HEK293 (cell line): ENCODE data around the gene OSBPL1A.
A peak's percentile ranks its signal among the peaks of the same experiment; 100 is the strongest.

Experiments
- CTCF ChIA-PET: fragments of 350-600 bp; formaldehyde crosslinking; extraction: SDS; loops from one replicate; lab custom pipeline; 2021; ENCODE audit warnings: antibody characterized with exemption; lab: Yijun Ruan, JAX
- POLR2A ChIA-PET: fragments of 300-600 bp; formaldehyde crosslinking; extraction: SDS; loops from one replicate; lab custom pipeline; 2020; ENCODE audit warnings: antibody characterized with exemption, inconsistent platforms; lab: Yijun Ruan, JAX
- H3K27ac ChIP-seq: fragments of 200-500 bp; sonication (Bioruptor generic); 2 replicates; pipeline ENCODE4 v1.5.1; 2014; ENCODE audit warnings: low read depth, low read length, control low read depth, inconsistent platforms; ENCODE audit errors: extremely low read depth
- H3K36me3 ChIP-seq, 2 experiments: fragments of 200-500 bp in 1 of 2; sonication (Bioruptor generic) in 1 of 2; 1 replicate in 1 of 2; 2 replicates in 1 of 2; pipeline ENCODE4 v1.5.1; 2014 to 2017; ENCODE audit warnings: inconsistent platforms in 2 of 2, low read length in 2 of 2; ENCODE audit not compliant: control insufficient read depth in 2 of 2, insufficient read depth in 1 of 2
- H3K4me1 ChIP-seq: fragments of 200-500 bp; sonication (Bioruptor generic); 2 replicates; pipeline ENCODE4 v1.5.1; 2014; ENCODE audit warnings: mild to moderate bottlenecking, low read length, inconsistent platforms; ENCODE audit not compliant: control insufficient read depth, insufficient read depth
- H3K4me3 ChIP-seq: 2 replicates; pipeline ENCODE4 v1.5.1; 2011; ENCODE audit warnings: low read depth, mild to moderate bottlenecking, control low read depth, low read length, moderate library complexity
- H3K9me3 ChIP-seq: fragments of 200-500 bp; sonication (Bioruptor generic); 2 replicates; pipeline ENCODE4 v1.5.1; 2014; ENCODE audit warnings: low read depth, low read length, inconsistent platforms; ENCODE audit not compliant: control insufficient read depth, insufficient read depth
- ATF2 ChIP-seq: fragments of 450-650 bp; formaldehyde crosslinking; IDR thresholded peaks from 2 replicates; pipeline ENCODE4 v1.5.1; 2016; ENCODE audit warnings: missing biosample characterization, missing genetic modification characterization, low read depth
- BCL11B ChIP-seq: fragments of 450-650 bp; formaldehyde crosslinking; IDR thresholded peaks from 2 replicates; pipeline ENCODE4 v1.5.1; 2016; ENCODE audit warnings: low read depth, missing biosample characterization, missing genetic modification characterization
- GLI2 ChIP-seq: fragments of 450-650 bp; formaldehyde crosslinking; IDR thresholded peaks from 2 replicates; pipeline ENCODE4; 2017; ENCODE audit warnings: missing biosample characterization, missing genetic modification characterization, low read depth, borderline replicate concordance
- INSM2 ChIP-seq: fragments of 450-650 bp; formaldehyde crosslinking; IDR thresholded peaks from 2 replicates; pipeline ENCODE4 v1.5.1; 2016; ENCODE audit warnings: missing biosample characterization, missing genetic modification characterization
- PRDM6 ChIP-seq: fragments of 450-650 bp; formaldehyde crosslinking; IDR thresholded peaks from 2 replicates; pipeline ENCODE4 v1.5.1; 2017; ENCODE audit warnings: missing biosample characterization, missing genetic modification characterization
- REPIN1 ChIP-seq: fragments of 450-650 bp; formaldehyde crosslinking; IDR thresholded peaks from 2 replicates; pipeline ENCODE4 v1.5.1; 2017; ENCODE audit warnings: missing biosample characterization, missing genetic modification characterization, low read depth
- SCRT1 ChIP-seq: fragments of 450-650 bp; formaldehyde crosslinking; IDR thresholded peaks from 2 replicates; pipeline ENCODE4 v1.5.1; 2016; ENCODE audit warnings: missing biosample characterization, missing genetic modification characterization, borderline replicate concordance
- SP3 ChIP-seq: fragments of 450-650 bp; formaldehyde crosslinking; IDR thresholded peaks from 2 replicates; pipeline ENCODE4 v1.5.1; 2016; ENCODE audit warnings: missing biosample characterization, missing genetic modification characterization
- YY1 ChIP-seq: fragments of 450-650 bp; formaldehyde crosslinking; IDR thresholded peaks from 2 replicates; pipeline ENCODE4 v1.5.1; 2018; ENCODE audit warnings: missing biosample characterization, missing genetic modification characterization
- YY2 ChIP-seq: fragments of 450-650 bp; formaldehyde crosslinking; IDR thresholded peaks from 2 replicates; pipeline ENCODE4 v1.5.1; 2016; ENCODE audit warnings: missing biosample characterization, missing genetic modification characterization
- ZBTB49 ChIP-seq: fragments of 450-650 bp; formaldehyde crosslinking; IDR thresholded peaks from 2 replicates; pipeline ENCODE4 v1.5.1; 2016; ENCODE audit warnings: missing biosample characterization, missing genetic modification characterization, low read depth
- ZFHX2 ChIP-seq: fragments of 450-650 bp; formaldehyde crosslinking; conservative IDR thresholded peaks from 2 replicates; pipeline ENCODE4 v1.5.1; 2016; ENCODE audit warnings: missing biosample characterization, missing genetic modification characterization
- ZFP3 ChIP-seq: fragments of 450-650 bp; formaldehyde crosslinking; IDR thresholded peaks from 2 replicates; pipeline ENCODE4 v1.5.1; 2016; ENCODE audit warnings: low read depth, missing biosample characterization, missing genetic modification characterization
- ZNF10 ChIP-seq: fragments of 450-650 bp; formaldehyde crosslinking; IDR thresholded peaks from 2 replicates; pipeline ENCODE4 v1.5.1; 2017; ENCODE audit warnings: missing biosample characterization, missing genetic modification characterization
- ZNF114 ChIP-seq: fragments of 450-650 bp; formaldehyde crosslinking; IDR thresholded peaks from 2 replicates; pipeline ENCODE4 v1.5.0; 2017; ENCODE audit warnings: missing biosample characterization, missing genetic modification characterization
- ZNF24 ChIP-seq: fragments of 450-650 bp; formaldehyde crosslinking; IDR thresholded peaks from 2 replicates; pipeline ENCODE4 v1.5.1; 2016; ENCODE audit warnings: missing biosample characterization, missing genetic modification characterization
- ZNF266 ChIP-seq: fragments of 450-650 bp; formaldehyde crosslinking; IDR thresholded peaks from 2 replicates; pipeline ENCODE4 v1.5.1; 2016; ENCODE audit warnings: missing biosample characterization, missing genetic modification characterization, low read depth
- ZNF324 ChIP-seq: fragments of 450-650 bp; formaldehyde crosslinking; IDR thresholded peaks from 2 replicates; pipeline ENCODE4 v1.5.1; 2016; ENCODE audit warnings: missing biosample characterization, missing genetic modification characterization
- ZNF394 ChIP-seq: fragments of 450-650 bp; formaldehyde crosslinking; IDR thresholded peaks from 2 replicates; pipeline ENCODE4 v1.5.1; 2016; ENCODE audit warnings: missing biosample characterization, missing genetic modification characterization, mild to moderate bottlenecking, moderate library complexity, borderline replicate concordance
- ZNF473 ChIP-seq: fragments of 450-650 bp; formaldehyde crosslinking; IDR thresholded peaks from 2 replicates; pipeline ENCODE4 v1.5.1; 2017; ENCODE audit warnings: missing biosample characterization, missing genetic modification characterization
- ZNF529 ChIP-seq: fragments of 450-650 bp; formaldehyde crosslinking; IDR thresholded peaks from 2 replicates; pipeline ENCODE4 v1.5.1; 2017; ENCODE audit warnings: missing genetic modification characterization, missing biosample characterization; ENCODE audit not compliant: insufficient replicate concordance
- ZNF623 ChIP-seq: fragments of 450-650 bp; formaldehyde crosslinking; IDR thresholded peaks from 2 replicates; pipeline ENCODE4 v1.5.1; 2016; ENCODE audit warnings: missing biosample characterization, missing genetic modification characterization
- ZNF692 ChIP-seq: fragments of 450-650 bp; formaldehyde crosslinking; IDR thresholded peaks from 2 replicates; pipeline ENCODE4 v1.5.1; 2016; ENCODE audit warnings: missing biosample characterization, missing genetic modification characterization
- ZNF785 ChIP-seq: fragments of 450-650 bp; formaldehyde crosslinking; IDR thresholded peaks from 2 replicates; pipeline ENCODE4 v1.5.1; 2016; ENCODE audit warnings: missing biosample characterization, missing genetic modification characterization
- ZSCAN18 ChIP-seq: fragments of 450-650 bp; formaldehyde crosslinking; IDR thresholded peaks from 2 replicates; pipeline ENCODE4 v1.5.1; 2016; ENCODE audit warnings: missing biosample characterization, missing genetic modification characterization
- ZXDB ChIP-seq: fragments of 450-650 bp; formaldehyde crosslinking; IDR thresholded peaks from 2 replicates; pipeline ENCODE4 v1.5.1; 2016; ENCODE audit warnings: missing biosample characterization, missing genetic modification characterization

The OSBPL1A gene

GRCh38 chr18:24243677-24244076 is 153.9 kb downstream of the OSBPL1A start:
- Histone ChIP-seq H3K9me3 (no peaks in the 10 kb centered on the region), H3K36me3 (no peaks in the 10 kb centered on the region), H3K27ac (no peak overlapping the region), H3K4me3 (no peak overlapping the region), H3K4me1 (no peaks in the 10 kb centered on the region)
- TF ChIP-seq SCRT1 (tag by site-specific recombination) = no peak
- no peak for TF ChIP-seq ATF2 (tag by site-specific recombination)
- no peak for TF ChIP-seq ZNF324 (tag by site-specific recombination)
- TF ChIP-seq ZNF473 = no peak
- TF ChIP-seq PRDM6 = peak; percentile 64
- no peak for TF ChIP-seq ZSCAN18 (tag by site-specific recombination)
- TF ChIP-seq ZBTB49 (tag by site-specific recombination) = no peak
- CTCF ChIA-PET = no interaction called here
- POLR2A ChIA-PET = no interaction called here

- Histone ChIP-seq H3K36me3 (peaks cover 4 to 16% of the 10 kb centered on the region in 2 experiments; a peak in 2 of 3 replicates), H3K4me1 (no peaks in the 10 kb centered on the region), H3K4me3 (no peak overlapping the region), H3K9me3 (no peaks in the 10 kb centered on the region), H3K27ac (no peak overlapping the region)
- TF ChIP-seq ZFP3 (tag by site-specific recombination) = no peak
- TF ChIP-seq ZNF623 (tag by site-specific recombination) = no peak
- TF ChIP-seq ZXDB (tag by site-specific recombination) = no peak
- no peak for TF ChIP-seq ZNF114 (tag by site-specific recombination)
- TF ChIP-seq REPIN1 = no peak
- no peak for TF ChIP-seq ZNF394
- TF ChIP-seq ZNF10 (tag by site-specific recombination) = no peak
- no peak for TF ChIP-seq ZNF266 (tag by site-specific recombination)
- TF ChIP-seq BCL11B (tag by site-specific recombination) = no peak
- TF ChIP-seq GLI2 (tag by site-specific recombination) = no peak
- no peak for TF ChIP-seq INSM2
- no peak for TF ChIP-seq ZNF692 (tag by site-specific recombination)
- TF ChIP-seq ZNF529 (tag by site-specific recombination) = no peak
- TF ChIP-seq ZNF24 = no peak
- no peak for TF ChIP-seq ZFHX2 (tag by site-specific recombination)
- TF ChIP-seq SP3 (tag by site-specific recombination) = no peak
- TF ChIP-seq ZNF785 (tag by site-specific recombination) = no peak
- TF ChIP-seq YY2 (tag by site-specific recombination) = no peak
- no peak for TF ChIP-seq YY1
- ChIA-PET POLR2A (no interaction called here), CTCF (interaction anchor here (0.5 kb wide), 1 partner anchor 63 kb away, joined by 3 read pairs; no protein-coding TSS in a partner anchor)
Observed at GRCh38 chr18:24239341-24239740, 158.3 kb downstream of the OSBPL1A start.
